Measurements from ENCODE around the gene SLC31A1. TPM values are rescaled to one million over a fixed set of nuclear protein-coding genes. Genes with fewer than 3 reads are reported as not detected.

SLC31A1 gene
- 14.8 and 15.7 TPM in 2 replicates for total RNA-seq

DNA sequence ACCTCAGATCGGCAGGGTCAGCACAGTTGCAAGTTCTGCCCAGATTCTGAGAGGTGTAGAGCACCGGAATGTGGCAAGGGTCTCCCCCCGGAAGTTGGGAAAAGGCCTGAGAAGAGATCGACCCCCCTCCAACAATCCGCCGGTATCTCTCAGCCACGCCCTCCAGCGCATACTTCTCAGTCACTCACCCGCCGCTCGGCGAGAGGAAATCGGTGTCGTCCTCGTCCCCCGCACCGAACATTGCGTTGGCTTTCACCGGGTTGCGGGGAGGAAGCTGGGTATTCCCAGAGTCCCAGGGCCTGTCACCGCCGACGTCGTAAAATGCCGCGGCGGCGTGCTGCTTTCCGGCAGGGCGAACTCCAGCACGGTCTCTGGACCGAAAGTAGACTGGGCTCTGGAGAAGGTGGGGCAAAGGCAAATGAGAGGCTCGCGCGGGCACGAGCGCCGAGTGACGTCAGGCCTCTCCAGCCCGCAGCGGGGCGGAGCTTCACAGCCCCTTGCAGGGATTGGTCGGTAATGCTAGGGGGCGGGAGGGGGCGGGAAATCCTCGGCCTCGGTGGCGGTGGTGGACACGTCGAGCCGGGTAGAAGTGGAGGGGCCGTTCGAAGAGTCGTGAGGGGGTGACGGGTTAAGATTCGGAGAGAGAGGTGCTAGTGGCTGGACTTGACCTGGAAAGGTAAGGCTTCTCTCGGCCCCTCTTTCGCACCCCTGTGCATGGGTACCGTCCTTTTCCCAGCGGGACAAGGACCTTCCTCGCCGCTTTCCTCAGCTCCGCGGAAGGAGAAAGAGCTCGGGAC, at the start of gene SLC31A1, which contains the start of gene FKBP15:
TSS of gene SLC31A1 (plus strand) at position 542 of the 797 bp plus-strand sequence. CDS start 34,605 bp downstream, outside the sequence.
TSS of gene FKBP15 (minus strand) at position 275 of the 797 bp plus-strand sequence. CDS start at position 241, 34 bp downstream.
- DNase-seq (ENCODE audit: extremely low read depth, low read depth, low spot score): peak; percentile 82

DNA sequence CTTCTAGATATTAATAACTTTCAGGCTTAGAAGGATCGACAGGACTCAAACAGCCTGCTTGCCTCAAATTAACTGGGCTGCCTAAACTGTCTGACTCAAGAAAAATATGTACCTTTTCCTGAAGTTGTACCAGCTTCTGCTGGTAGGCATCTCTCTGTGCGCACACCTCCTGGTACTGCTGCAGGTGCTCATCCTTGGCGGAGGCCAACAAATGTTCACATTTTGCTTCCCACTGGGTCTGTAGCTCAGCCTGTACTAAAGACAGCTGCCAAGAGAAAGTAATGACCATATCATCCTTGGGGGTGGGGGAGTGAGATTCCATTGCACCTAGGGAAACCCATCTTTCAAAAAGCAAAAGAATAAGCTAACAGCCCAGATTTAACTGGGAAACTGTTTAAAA, 48.0 kb upstream of the SLC31A1 start:
- no peak for DNase-seq (ENCODE audit: extremely low read depth, low read depth, low spot score)

DNA sequence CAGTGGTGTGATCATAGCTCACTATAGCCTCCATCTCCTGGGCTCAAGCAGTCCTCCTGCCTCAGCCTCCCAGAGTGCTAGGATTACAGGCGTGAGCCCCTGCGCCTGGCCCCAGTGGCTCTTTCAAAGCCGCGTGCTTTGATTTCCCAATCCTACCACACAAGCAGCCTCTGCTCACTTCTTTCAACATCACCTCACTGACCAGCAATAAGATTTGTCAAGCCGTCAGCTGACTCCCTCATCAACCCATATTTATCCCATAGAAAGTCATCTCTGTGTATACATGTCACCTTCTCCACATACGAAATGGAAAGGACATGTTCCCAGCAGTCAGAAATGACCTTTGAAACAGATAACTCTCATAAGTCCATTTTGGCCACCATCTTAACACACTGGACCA, 44.5 kb upstream of the SLC31A1 start:
- no peak for DNase-seq (ENCODE audit: extremely low read depth, low read depth, low spot score)

DNA sequence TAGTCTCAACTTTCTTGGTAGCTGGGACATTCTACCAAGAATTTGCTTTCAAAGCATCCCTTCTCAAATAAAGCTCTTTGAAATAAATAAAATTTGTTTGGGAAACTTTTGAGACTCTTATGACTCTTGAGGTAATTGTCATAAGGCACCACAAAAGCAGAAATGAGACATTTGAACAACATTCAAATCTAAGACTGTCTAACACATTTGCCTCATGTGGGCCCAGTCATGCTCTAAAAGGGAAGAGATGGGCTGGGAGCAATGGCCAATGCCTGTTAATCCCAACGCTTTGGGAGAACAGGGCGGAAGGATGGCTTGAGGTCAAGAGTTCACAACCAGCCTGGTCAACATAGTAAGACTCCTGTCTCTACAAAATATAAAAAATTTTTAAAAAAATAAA, 44.1 kb upstream of the SLC31A1 start:
- no peak for DNase-seq (ENCODE audit: extremely low read depth, low read depth, low spot score)

DNA sequence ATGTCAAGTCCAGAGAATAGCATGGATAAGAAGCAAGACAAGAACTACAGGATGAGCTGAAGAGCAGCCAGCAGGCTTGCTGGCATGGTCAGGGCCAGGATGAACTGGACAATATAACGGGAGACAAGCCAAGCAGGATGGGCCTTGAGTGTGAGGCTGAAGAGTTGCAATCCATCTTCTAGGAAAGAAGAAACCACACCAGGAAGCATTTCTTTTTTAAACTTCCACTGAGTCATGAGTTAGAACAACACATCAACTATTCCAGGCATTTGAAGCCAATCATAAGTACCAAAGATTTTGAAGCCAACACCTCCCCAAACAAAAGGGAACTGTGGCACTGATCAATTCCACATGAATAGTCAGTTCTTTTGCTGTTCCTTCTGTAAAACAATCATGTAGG, 43.3 kb upstream of the SLC31A1 start:
- no peak for DNase-seq (ENCODE audit: extremely low read depth, low read depth, low spot score)

DNA sequence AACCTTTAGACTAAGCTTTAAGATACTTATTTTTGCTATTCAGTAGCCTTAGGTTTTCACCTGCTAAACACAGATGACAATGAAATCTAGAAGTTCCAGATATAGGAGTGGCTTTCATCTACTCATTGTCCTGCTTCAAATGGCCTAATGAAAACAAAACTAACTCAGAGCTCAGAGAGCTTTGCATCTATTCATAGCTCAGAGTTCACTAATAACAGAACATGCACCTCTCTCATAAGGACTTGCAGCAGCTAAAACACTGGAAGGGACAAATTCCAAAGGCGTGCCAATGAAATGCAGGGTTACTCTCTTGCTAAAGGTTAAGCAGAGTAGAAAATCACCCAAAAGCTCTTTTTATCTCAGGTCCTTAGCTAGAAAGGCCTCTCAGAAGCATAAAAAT, 41.5 kb upstream of the SLC31A1 start:
- no peak for DNase-seq (ENCODE audit: extremely low read depth, low read depth, low spot score)

DNA sequence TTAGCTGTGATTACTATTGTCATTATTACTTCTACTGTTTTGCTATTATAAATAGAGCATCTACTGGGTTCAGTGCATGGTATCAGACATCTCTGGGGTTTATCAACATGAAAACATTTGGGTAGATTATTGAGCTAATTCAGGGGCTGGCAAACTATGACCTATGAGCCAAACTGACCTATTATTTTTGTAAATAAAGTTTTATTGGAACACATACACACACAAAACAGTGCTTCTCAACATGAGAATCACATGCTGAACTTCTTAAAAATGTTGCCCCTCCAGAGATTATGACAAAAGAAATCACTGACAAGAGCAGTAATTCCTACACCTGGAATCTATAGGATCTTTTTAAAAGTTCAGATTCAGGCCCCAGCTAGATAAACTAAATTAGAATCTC, 40.2 kb upstream of the SLC31A1 start:
- DNase-seq (ENCODE audit: extremely low read depth, low read depth, low spot score): no peak

DNA sequence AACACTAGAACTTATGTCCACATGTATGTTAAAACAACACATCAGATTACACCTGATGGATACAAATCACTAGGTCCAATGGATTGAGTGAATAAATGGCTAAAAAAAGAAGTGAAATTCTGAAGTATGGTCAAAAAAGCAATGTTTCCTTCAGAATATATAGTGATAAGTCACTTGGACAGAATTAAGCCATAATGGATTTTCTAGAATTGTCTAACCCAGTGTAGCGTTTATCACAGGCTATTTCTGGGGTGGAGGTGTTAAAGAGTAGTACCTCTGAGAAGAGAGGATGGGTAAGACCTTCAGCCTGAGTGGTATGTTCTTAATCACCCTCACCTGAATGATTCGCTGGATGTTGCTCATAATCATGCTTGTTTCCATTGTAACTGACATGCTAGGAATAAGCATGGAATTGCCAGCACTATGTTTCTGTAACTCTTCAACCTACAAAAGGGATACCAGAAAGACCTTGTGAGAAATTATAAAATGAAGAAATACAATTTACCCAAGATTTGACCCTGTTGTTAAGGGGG, 37.3 kb upstream of the SLC31A1 start:
- DNase-seq (ENCODE audit: extremely low read depth, low read depth, low spot score): no peak

DNA sequence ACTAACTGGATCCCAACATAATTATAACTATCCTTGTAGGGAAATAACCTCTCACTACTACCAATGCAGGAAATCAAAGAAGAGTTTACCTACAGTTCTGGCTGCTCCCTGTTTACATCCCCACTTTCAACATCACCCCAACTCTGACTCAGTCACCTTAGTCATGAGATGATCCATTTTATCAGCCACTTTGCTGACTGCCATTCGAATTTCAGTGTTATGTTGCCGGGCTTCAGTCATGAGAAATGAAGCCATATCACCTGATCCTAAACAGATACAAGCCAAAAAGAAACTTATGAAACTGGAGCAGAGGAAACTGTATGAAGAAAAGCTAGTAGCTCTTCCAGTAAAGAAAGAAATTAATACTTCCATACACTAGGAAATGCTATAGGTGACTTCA, 36.8 kb upstream of the SLC31A1 start:
- no peak for DNase-seq (ENCODE audit: extremely low read depth, low read depth, low spot score)

DNA sequence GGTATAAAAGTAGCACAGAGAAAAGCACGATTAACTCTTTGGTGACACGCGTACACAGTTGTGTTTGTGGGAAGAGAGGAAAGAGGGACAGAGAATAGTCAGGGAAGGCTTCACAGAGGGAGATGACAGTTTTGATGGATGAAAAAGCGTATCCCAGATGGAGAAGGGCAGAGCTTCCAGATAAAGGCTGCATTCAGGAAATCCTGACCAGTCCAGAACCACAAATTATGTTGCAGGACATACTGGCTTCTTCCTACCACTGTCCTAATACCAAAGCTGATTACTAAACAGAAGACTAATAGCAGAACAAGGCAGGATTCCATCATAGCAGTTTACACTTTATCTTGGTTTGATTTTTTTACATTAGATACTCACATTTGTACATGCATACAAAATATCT, 36.1 kb upstream of the SLC31A1 start:
- no peak for DNase-seq (ENCODE audit: extremely low read depth, low read depth, low spot score)

DNA sequence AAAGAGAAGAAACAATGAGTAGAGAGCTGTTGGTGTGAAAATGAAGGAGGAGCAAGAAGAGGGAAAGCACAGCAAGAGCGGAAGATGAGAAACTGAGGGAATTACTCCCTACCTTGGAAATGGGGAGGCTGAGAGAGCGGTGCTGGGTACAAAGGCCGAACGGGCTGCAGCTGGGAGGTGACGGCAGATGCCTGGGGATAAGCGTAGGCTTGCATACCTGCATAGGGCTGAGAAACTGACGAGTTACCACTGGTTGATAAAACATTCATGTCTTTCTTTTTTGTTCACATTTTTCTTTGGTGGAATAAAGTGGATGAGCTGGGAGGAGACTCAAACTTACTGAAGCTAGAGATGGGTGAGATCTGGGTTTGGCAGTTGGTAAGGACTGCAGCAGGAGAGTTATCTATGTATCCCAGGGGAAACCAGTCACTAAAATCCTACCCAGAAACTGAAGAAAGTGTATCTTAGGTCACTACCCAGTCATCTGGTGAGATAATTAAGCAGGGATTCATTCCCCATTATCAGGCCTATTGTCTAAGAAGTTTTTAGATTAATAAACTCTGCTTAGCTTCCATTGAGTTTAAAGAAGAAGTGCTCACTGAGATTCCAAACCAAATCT, 35.1 kb upstream of the SLC31A1 start:
- no peak for DNase-seq (ENCODE audit: extremely low read depth, low read depth, low spot score)

DNA sequence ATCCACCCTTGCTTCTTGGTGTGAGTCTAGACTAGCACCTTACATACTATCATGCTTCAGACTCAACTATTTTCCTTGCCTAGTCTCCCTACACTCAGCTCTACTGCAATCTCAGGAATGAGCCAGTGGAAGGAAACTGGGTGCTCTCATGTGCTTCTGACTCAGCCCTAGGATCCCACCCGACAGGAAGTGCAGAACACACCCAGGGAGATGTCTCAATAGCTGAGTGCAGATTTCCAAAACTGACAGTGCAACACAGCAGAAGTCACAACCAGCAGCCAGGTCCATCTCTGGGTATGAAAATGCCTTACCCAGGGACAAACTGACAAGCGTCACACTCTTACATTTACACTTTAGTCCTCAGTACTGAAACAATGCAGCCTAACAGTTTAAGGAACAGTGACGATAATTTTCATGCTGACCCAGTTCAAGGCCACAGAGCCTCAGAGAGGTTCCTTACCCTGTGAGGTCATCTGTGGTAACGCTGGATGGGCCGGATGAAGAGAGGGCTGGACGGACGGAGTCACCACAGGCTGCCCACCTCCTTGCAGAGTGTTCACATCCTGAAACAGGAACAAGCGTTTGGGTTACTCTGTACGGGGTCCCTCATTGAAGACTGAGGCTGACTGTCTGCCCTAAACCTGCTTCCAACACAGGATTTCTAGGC, 33.3 kb upstream of the SLC31A1 start:
- peak; percentile 33 for DNase-seq (ENCODE audit: extremely low read depth, low read depth, low spot score)

DNA sequence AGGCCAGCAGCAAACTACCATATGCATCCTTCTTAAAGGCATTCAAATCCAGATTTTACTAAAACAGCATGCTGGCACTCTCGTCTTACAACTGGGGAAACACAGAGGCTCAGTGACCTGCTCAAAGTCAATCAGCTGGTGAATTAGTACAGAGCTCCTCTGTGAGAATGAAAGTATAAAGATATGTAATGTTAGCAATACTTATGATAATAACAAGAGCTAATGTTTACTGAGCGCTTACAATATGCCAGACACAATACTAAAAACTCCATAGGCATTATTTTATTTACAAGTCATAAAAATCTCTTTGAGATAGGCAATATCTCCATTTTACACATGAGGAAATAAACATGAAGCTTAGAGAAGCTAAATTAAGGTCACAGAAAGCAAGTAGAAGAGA, 28.9 kb upstream of the SLC31A1 start:
- DNase-seq (ENCODE audit: extremely low read depth, low read depth, low spot score): no peak

DNA sequence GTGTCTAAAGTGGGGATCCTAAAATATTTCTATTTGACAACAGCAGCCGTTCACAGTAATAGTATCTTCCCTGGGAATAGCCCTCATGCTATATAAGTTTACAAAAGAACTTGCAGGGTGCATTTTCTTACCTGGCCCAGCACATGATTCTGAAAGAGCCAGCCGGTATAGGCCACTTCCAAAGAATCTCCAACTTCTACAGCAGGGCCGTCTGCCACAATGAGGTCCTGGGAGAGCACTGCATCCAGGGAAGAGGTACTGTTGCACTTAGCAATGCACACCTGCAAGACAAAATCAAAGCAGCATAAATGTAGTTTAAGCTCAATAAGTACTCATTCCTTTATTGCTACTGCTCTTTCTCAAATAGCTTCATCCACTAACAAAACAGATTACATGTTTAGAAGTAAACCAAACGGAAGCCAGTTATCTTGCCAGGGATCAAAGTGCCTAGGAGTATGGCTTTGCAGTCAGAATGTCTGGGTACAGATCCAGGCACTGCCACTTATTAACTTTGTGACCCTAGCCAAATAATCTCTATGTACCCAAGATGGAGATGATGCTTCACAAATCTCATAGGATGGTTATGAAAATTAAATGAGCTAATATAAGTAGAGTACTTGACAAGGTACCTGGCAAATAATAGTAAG, 21.5 kb upstream of the SLC31A1 start:
- no peak for DNase-seq (ENCODE audit: extremely low read depth, low read depth, low spot score)

DNA sequence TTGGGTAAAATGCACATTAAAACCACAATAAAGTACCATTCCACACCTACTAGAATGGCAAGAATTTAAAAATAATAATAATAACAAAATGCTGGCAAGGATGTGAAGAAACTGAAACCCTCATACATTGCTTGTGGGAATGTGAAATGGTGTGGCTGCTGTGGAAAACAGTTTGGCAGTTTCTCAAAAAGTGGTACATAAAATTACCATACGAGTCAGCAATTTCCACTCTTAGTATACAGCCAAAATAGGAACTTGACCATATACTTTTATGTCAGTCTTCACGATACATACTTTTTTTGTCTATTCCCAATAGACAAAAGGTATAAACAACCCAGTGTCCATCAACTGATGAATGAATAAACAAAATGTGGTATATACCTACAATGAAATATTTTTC, 15.9 kb upstream of the SLC31A1 start:
- DNase-seq (ENCODE audit: extremely low read depth, low read depth, low spot score): no peak

DNA sequence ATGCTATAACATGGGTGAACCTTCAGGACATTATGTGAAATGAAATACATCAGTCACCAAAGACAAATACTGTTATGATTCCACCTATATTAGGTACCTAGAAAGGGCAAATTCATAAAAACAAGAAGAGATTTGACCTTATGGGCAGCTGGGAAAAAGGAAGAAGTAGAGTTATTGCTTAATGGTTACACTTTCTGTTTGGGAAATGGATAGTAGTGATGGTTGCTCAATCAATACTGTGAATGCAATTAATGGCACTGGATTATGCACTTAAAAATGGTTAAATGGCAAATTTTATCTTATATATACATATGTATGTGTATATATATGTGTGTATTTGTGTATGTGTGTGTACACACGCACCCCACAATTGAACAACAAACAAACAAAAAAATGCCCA, 15.5 kb upstream of the SLC31A1 start:
- DNase-seq (ENCODE audit: extremely low read depth, low read depth, low spot score): no peak

DNA sequence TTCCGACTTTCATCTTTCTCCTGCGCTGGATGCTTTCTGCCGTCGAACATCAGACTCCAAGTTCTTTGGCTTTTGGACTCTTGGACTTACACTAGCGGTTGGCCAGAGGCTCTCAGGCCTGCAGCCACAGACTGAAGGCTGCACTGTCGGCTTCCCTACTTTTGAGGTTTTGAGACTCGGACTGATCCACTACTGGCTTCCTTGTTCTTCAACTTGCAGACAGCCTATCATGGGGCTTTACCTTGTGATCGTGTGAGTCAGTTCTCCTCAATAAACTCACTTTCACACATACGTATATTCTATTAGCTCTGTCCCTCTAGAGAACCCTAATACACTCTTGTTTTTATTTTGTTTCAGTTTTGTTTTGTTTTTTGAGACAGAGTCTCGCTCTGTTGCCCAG, 10.5 kb upstream of the SLC31A1 start:
- no peak for DNase-seq (ENCODE audit: extremely low read depth, low read depth, low spot score)

DNA sequence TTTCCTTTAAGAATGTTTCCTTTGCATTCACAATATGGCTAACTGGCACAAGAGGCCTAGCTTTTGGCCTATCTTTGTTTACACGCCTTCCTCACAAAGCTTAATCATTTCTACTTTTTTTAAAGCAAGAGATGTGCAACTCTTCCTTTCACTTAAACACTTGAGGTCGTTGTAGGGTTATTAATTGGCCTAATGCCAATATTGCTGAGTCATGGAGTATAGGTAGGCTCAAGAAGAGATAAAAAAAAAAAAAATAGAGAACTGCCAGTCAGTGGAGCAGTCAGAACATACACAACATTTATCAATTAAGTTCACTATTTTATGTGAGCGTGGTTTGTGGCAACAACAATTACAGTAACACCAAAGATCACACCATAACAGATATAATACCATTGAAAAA, 6.2 kb upstream of the SLC31A1 start:
- DNase-seq (ENCODE audit: extremely low read depth, low read depth, low spot score): no peak

DNA sequence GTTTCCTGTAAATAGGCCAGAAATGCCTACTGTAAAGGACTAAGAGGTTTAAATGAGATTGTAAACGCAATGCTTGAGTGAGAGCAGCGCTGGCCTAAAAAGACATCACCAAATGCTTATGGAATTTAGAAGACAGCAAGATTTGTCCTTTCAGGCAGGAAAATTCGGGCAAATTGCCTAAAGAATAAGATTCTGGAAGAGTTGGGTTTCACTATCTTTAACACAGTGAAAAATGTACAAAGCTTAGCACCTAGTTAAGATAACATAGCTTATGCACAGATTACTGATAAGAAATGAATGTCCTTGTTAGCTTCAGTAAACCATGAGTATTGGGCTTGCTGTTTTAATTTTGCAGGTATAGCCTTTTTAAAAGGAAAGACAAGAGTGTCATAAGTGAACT, 4.9 kb upstream of the SLC31A1 start:
- no peak for DNase-seq (ENCODE audit: extremely low read depth, low read depth, low spot score)

DNA sequence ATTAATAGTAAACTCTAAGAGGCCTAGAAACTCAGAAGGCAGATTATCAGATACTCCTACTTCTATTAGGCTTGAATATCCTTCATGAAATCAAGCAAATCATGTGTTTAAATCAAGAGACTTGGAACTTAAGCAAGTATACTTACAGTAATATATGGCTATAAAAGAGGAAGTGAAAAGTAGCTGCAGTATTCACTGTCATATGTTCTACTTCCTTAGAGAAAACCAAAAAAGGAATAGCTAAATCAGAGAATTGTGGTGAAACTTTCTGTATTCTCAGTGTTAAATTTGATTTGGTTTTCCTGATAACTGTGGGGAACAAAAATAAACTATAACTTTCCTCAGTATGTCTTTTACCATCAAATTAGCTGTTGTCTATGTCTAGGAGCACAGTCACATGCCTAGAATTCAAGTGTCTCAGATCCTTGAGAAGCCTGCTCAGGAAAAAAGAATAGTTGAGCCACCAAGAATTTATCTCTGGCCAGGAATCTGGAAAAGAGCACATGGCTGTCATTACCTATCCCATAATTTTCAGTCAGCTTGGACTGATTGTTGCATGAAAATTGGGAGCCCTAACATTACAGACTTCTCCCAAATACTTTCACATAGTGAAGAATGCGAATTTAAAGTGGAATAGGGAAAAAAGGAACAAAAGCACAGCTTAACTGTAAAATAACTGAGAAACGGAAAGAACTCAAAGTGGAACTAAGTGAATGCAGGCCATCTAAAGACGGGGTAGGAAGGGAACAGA, 2.0 kb upstream of the SLC31A1 start:
- no peak for DNase-seq (ENCODE audit: extremely low read depth, low read depth, low spot score)
